Gastrocnemius medialis (tissue), 4 donors: Measurements from ENCODE around the gene CAPN2. TPM values are rescaled to one million over a fixed set of nuclear protein-coding genes. Genes with fewer than 3 reads are reported as not detected.

ENCODE experiments used
- ATAC-seq, 2 donors: fragments of 150-250 bp; one replicate each; pipeline ENCODE4 v1.9.1; 2016
- DNase-seq, 2 donors: peaks; one replicate each; pipeline ENCODE4 v3.0.0-alpha.2; 2019
- H3K27ac ChIP-seq, 4 donors: fragments of 200-600 bp; sonication (generic); 1 replicate in 1 of 4; 2 replicates in 3 of 4; pipeline ENCODE4 v1.5.1; 2016 to 2018; ENCODE audit warnings: mild to moderate bottlenecking in 2 of 4, moderate library complexity in 1 of 4
- H3K27me3 ChIP-seq, 3 donors: fragments of 200-600 bp; sonication (generic) in 2 of 3; 1 replicate in 1 of 3; 2 replicates in 2 of 3; pipeline versions ENCODE4 v1.5.1 to v1.6.0; 2016 to 2019; ENCODE audit warnings: mild to moderate bottlenecking in 1 of 3, moderate library complexity in 1 of 3
- H3K36me3 ChIP-seq, 2 donors: fragments of 200-600 bp; sonication (generic) in 1 of 2; one replicate each; pipeline ENCODE4 v1.5.1; 2017 to 2018
- H3K4me1 ChIP-seq, 2 donors: fragments of 200-600 bp; sonication (generic) in 1 of 2; one replicate each; pipeline ENCODE4 v1.5.1; 2016 to 2017; ENCODE audit warnings: mild to moderate bottlenecking in 2 of 2
- H3K4me3 ChIP-seq, 4 donors: fragments of 200-600 bp; sonication (generic) in 3 of 4; 1 replicate in 1 of 4; 2 replicates in 3 of 4; pipeline ENCODE4 v1.5.1; 2016 to 2019; ENCODE audit warnings: mild to moderate bottlenecking in 2 of 4
- H3K9me3 ChIP-seq, 3 donors: fragments of 200-600 bp; sonication (generic) in 2 of 3; 1 replicate in 1 of 3; 2 replicates in 2 of 3; pipeline ENCODE4 v1.5.1; 2016 to 2019
- CTCF ChIP-seq, 5 experiments: fragments of 450-650 bp in 3 of 5; fragments of 200-600 bp in 2 of 5; sonication (generic) in 2 of 5; IDR thresholded peaks in 4 of 5; conservative IDR thresholded peaks in 1 of 5; 1 replicate in 4 of 5; 2 replicates in 1 of 5; pipeline ENCODE4 v1.5.1; 2016 to 2019; ENCODE audit warnings: antibody characterized with exemption in 5 of 5, mild to moderate bottlenecking in 3 of 5, moderate library complexity in 3 of 5
- POLR2A ChIP-seq, 2 donors: fragments of 450-650 bp; IDR thresholded peaks; one replicate each; pipeline ENCODE4 v1.6.1; 2017; ENCODE audit warnings: antibody characterized with exemption in 2 of 2, mild to moderate bottlenecking in 2 of 2, moderate library complexity in 2 of 2
- in situ Hi-C, 4 donors: fragments of 200-750 bp; cut with MboI; loops; one replicate each; pipeline versions ENCODE4 v1.15.0 to v1.8.0; 2017; ENCODE audit warnings: low sequenced_read_pairs in 4 of 4
- intact Hi-C: fragments of 100-400 bp; cut with DNase I; formaldehyde crosslinking; loops from one replicate; pipeline ENCODE4 v1.15.1; 2023; ENCODE audit warnings: low total_unique reads
- total RNA-seq, 4 donors: library from RNA; depleted of rRNA; stranded (reverse); fragments of >200 nt; gene quantifications; one replicate each; pipeline versions ENCODE4 v1.1.0 to v1.2.3, GENCODE V29; 2016

The CAPN2 gene
- total RNA-seq, 4 donors from 2014 or later: 42.6 to 141 (median 89.4) TPM

GRCh38 chr1:223708651-223709268 is 3.6 kb upstream of the CAPN2 start:
- DNase-seq: no peak
- H3K27me3 ChIP-seq: no peaks in the 10 kb centered on the region
- no peak overlapping the region for H3K27ac ChIP-seq
- TF ChIP-seq POLR2A (IDR thresholded peaks at IDR 0.05) (no peak), CTCF (IDR thresholded peaks at IDR 0.05 in 4 of 5, conservative IDR thresholded peaks at IDR 0.05 in 1 of 5) (no peak)
- H3K36me3 ChIP-seq: no peaks in the 10 kb centered on the region
- in situ Hi-C loops (no loop called here), intact Hi-C loops (no loop called here)
- H3K9me3 ChIP-seq: no peaks in the 10 kb centered on the region
- peaks cover 23 to 35% of the 10 kb centered on the region in 2 donors for H3K4me1 ChIP-seq
- no peak overlapping the region for H3K4me3 ChIP-seq
- no peak for ATAC-seq

GRCh38 chr1:223709598-223709997 is 2.7 kb upstream of the CAPN2 start:
- Histone ChIP-seq H3K4me1 (peaks cover 31 to 44% of the 10 kb centered on the region in 2 donors), H3K9me3 (no peaks in the 10 kb centered on the region), H3K27ac (no peak overlapping the region), H3K36me3 (no peaks in the 10 kb centered on the region), H3K27me3 (no peaks in the 10 kb centered on the region), H3K4me3 (no peak overlapping the region)
- intact Hi-C loops: no loop called here
- ATAC-seq: no peak
- TF ChIP-seq CTCF (IDR thresholded peaks at IDR 0.05 in 4 of 5, conservative IDR thresholded peaks at IDR 0.05 in 1 of 5): peak in 1 of 5 experiments; percentile 6
- TF ChIP-seq POLR2A (IDR thresholded peaks at IDR 0.05): no peak
- DNase-seq: no peak
- in situ Hi-C loops: no loop called here

GRCh38 chr1:223710179-223711133 is 1.9 kb upstream of the CAPN2 start:
- H3K36me3 ChIP-seq: no peaks in the 10 kb centered on the region
- peaks cover 40 to 52% of the 10 kb centered on the region in 2 donors for H3K4me1 ChIP-seq
- in situ Hi-C loops: no loop called here
- intact Hi-C loops: loop anchor here (5.0 kb wide), 2 partner anchors 137 to 282 kb away; partner anchors contain the start of gene TP53BP2
- H3K27me3 ChIP-seq: no peaks in the 10 kb centered on the region
- H3K4me3 ChIP-seq: no peak overlapping the region
- no peaks in the 10 kb centered on the region for H3K9me3 ChIP-seq
- ATAC-seq: no peak
- H3K27ac ChIP-seq: no peak overlapping the region
- TF ChIP-seq POLR2A (IDR thresholded peaks at IDR 0.05): no peak
- no peak for TF ChIP-seq CTCF (IDR thresholded peaks at IDR 0.05 in 4 of 5, conservative IDR thresholded peaks at IDR 0.05 in 1 of 5)
- DNase-seq: no peak

GRCh38 chr1:223711173-223711572 is 1.2 kb upstream of the CAPN2 start:
- TF ChIP-seq CTCF (IDR thresholded peaks at IDR 0.05 in 4 of 5, conservative IDR thresholded peaks at IDR 0.05 in 1 of 5): no peak
- TF ChIP-seq POLR2A (IDR thresholded peaks at IDR 0.05): no peak
- in situ Hi-C loops (no loop called here), intact Hi-C loops (loop anchor here (5.0 kb wide), 2 partner anchors 136 to 281 kb away; partner anchors contain the start of gene TP53BP2)
- no peak overlapping the region for H3K4me3 ChIP-seq
- no peaks in the 10 kb centered on the region for H3K36me3 ChIP-seq
- H3K27me3 ChIP-seq: no peaks in the 10 kb centered on the region
- peak overlapping the region in 1 of 4 donors; percentile 84 for H3K27ac ChIP-seq
- peaks cover 44 to 57% of the 10 kb centered on the region in 2 donors for H3K4me1 ChIP-seq
- ATAC-seq (no peak), DNase-seq (no peak)
- no peaks in the 10 kb centered on the region for H3K9me3 ChIP-seq
